HepG2 (cell line): Measurements from ENCODE around the gene NOTUM. TPM values are rescaled to one million over a fixed set of nuclear protein-coding genes. Genes with fewer than 3 reads are reported as not detected.

Experiments used
- CTCF ChIP-seq: sonication (generic); formaldehyde crosslinking; IDR thresholded peaks from 2 replicates; pipeline ENCODE4 v1.5.0; 2020; ENCODE audit warnings: mild to moderate bottlenecking, missing genetic modification reagents, moderate library complexity
- DMTF1 ChIP-seq: sonication (generic); formaldehyde crosslinking; IDR thresholded peaks from 2 replicates; pipeline ENCODE4 v1.4.0; 2020; ENCODE audit warnings: mild to moderate bottlenecking, missing genetic modification reagents
- ESRRA ChIP-seq: sonication (generic); formaldehyde crosslinking; IDR thresholded peaks from 2 replicates; pipeline ENCODE4 v1.5.1; 2020; ENCODE audit warnings: mild to moderate bottlenecking, low read depth, missing genetic modification reagents
- FOXK2 ChIP-seq: fragments of 450-650 bp; IDR thresholded peaks from 2 replicates; pipeline ENCODE4 v1.6.1; 2016
- IKZF4 ChIP-seq: sonication (generic); formaldehyde crosslinking; IDR thresholded peaks from 2 replicates; pipeline ENCODE4 v1.5.1; 2020; ENCODE audit warnings: borderline replicate concordance, mild to moderate bottlenecking, low read depth, missing genetic modification reagents; ENCODE audit errors: not compliant biosample characterization
- MBD4 ChIP-seq: IDR thresholded peaks from 2 replicates; pipeline ENCODE4 v1.6.1; 2012; ENCODE audit warnings: low read length, inconsistent platforms, borderline replicate concordance
- MTF1 ChIP-seq: sonication (generic); formaldehyde crosslinking; IDR thresholded peaks from 2 replicates; pipeline ENCODE4 v1.5.0; 2020; ENCODE audit warnings: missing genetic modification reagents
- MXD4 ChIP-seq: IDR thresholded peaks from 2 replicates; pipeline ENCODE4 v1.6.1; 2016; ENCODE audit warnings: mild to moderate bottlenecking, missing biosample characterization, missing genetic modification reagents
- PAF1 ChIP-seq: IDR thresholded peaks from 2 replicates; pipeline ENCODE4 v1.6.1; 2016; ENCODE audit warnings: missing genetic modification reagents, missing compliant biosample characterization
- RORA ChIP-seq: sonication (generic); formaldehyde crosslinking; IDR thresholded peaks from 2 replicates; pipeline ENCODE4 v1.5.0; 2020; ENCODE audit warnings: mild to moderate bottlenecking, missing genetic modification reagents, moderate library complexity
- SP2 ChIP-seq: sonication (generic); formaldehyde crosslinking; IDR thresholded peaks from 2 replicates; pipeline ENCODE4 v1.5.1; 2020; ENCODE audit warnings: mild to moderate bottlenecking, missing genetic modification reagents
- TGIF2 ChIP-seq: IDR thresholded peaks from 2 replicates; pipeline ENCODE4 v1.6.1; 2016; ENCODE audit warnings: control low read depth, missing compliant biosample characterization
- ZFP82 ChIP-seq: sonication (generic); formaldehyde crosslinking; IDR thresholded peaks from 2 replicates; pipeline ENCODE4 v1.5.1; 2020; ENCODE audit warnings: mild to moderate bottlenecking, missing genetic modification reagents, borderline replicate concordance
- ZNF121 ChIP-seq: sonication (generic); formaldehyde crosslinking; IDR thresholded peaks from 2 replicates; pipeline ENCODE4 v1.5.0; 2020; ENCODE audit warnings: mild to moderate bottlenecking, missing genetic modification reagents
- ZNF44 ChIP-seq: sonication (generic); formaldehyde crosslinking; IDR thresholded peaks from 2 replicates; pipeline ENCODE4 v1.5.1; 2020; ENCODE audit warnings: mild to moderate bottlenecking, missing genetic modification reagents
- ZNF709 ChIP-seq: sonication (generic); formaldehyde crosslinking; IDR thresholded peaks from 2 replicates; pipeline ENCODE4 v1.5.0; 2020; ENCODE audit warnings: mild to moderate bottlenecking, missing genetic modification reagents
- polyA plus RNA-seq, 8 experiments: library from polyadenylated mRNA; depleted of rRNA in 3 of 8; stranded (reverse) in 7 of 8; unstranded in 1 of 8; fragments of >200 nt; fragmentation: Illumina TruSeq in 4 of 8; extraction: Trizol in 4 of 8; gene quantifications; 2 replicates each; pipeline versions ENCODE4 v1.2.1 to v1.2.3, GENCODE V29; 2011 to 2016; ENCODE audit warnings: low read depth in 4 of 8, missing spikeins in 1 of 8, mixed read lengths in 1 of 8; ENCODE audit not compliant: insufficient read depth in 1 of 8
- total RNA-seq, 5 experiments: library from RNA; depleted of rRNA; stranded (reverse); fragments of >200 nt; fragmentation: Illumina TruSeq; extraction: Trizol; gene quantifications; 2 replicates each; pipeline ENCODE4 v1.2.3, GENCODE V29; 2016; ENCODE audit warnings: low read depth in 1 of 5
- TF ChIP-seq, protein P1 (sequence below): conservative IDR thresholded peaks from 2 replicates; pipeline ENCODE4 v1.6.1; 2018; ENCODE audit warnings: missing genetic modification reagents
- TF ChIP-seq, protein P2 (sequence below): sonication (generic); formaldehyde crosslinking; IDR thresholded peaks from 2 replicates; pipeline ENCODE4 v1.4.0; 2020; ENCODE audit warnings: missing genetic modification reagents
- TF ChIP-seq, protein P3 (sequence below): IDR thresholded peaks from 2 replicates; pipeline ENCODE4 v1.6.1; 2012; ENCODE audit warnings: low read length, improper control_type of control experiment

NOTUM gene
- total and polyA plus RNA-seq, 2 of the 13 experiments (the other 11 are each of a cell fraction or from before 2014, with no cell fraction given), result 150 to 160 TPM

DNA sequence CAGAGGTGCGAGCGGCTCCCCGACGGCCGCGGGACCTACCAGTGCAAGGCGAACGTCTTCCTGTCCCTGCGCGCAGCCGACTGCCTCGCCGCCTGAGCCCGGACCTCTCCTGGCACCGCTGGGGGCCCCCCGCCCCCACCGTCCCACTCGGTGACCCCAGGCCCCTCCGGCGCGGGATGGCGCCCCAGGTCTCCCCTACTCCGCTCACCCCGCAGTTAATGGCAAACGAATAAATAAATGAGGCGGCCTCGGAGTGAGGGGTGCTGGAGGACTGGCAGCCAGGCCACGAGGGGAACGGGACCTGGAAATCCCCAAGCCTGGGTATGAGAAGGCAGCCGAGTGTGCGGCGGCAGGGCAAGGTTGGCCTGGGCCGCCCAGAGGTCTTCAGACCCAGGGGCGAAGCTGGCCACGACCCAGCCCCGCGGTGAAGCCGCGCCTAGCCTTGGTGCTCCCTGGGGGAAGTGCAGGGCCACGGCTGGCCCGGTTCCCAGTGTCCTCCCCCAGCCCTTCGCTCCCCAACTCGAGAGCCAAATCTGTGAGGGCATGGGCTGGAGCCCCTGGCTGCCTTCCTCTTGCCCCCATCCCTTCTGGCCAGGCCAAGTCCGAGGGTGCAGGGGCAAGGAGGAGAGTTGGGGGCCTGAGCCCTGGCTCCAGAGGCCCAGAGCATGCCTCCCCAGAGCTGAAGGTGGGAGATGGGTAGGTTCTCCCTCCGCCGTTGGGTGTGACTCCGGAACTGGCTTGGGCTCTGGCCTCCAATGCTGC, 58.2 kb downstream of the NOTUM start (continued):
- TF ChIP-seq, protein P1, sequence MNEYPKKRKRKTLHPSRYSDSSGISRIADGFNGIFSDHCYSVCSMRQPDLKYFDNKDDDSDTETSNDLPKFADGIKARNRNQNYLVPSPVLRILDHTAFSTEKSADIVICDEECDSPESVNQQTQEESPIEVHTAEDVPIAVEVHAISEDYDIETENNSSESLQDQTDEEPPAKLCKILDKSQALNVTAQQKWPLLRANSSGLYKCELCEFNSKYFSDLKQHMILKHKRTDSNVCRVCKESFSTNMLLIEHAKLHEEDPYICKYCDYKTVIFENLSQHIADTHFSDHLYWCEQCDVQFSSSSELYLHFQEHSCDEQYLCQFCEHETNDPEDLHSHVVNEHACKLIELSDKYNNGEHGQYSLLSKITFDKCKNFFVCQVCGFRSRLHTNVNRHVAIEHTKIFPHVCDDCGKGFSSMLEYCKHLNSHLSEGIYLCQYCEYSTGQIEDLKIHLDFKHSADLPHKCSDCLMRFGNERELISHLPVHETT (CRISPR knock-in tag), result no peak
- TF ChIP-seq ZNF121, result 0 out of 2 replicates have a peak, but pooled peaks have one; percentile 5
- 0 out of 2 replicates have a peak, but pooled peaks have one; percentile 42 for TF ChIP-seq ESRRA
- no peak for TF ChIP-seq MXD4 (CRISPR knock-in tag)
- TF ChIP-seq SP2 (CRISPR knock-in tag), result no peak
- peak; percentile 94; the same call in 1 of the 2 replicates for TF ChIP-seq PAF1 (CRISPR knock-in tag)
- TF ChIP-seq RORA (CRISPR knock-in tag), result no peak
- TF ChIP-seq DMTF1 (CRISPR knock-in tag), result no peak
- TF ChIP-seq ZFP82 (CRISPR knock-in tag), result no peak
- no peak for TF ChIP-seq CTCF (CRISPR knock-in tag)
- TF ChIP-seq ZNF44 (CRISPR knock-in tag), result no peak
- TF ChIP-seq ZNF709 (CRISPR knock-in tag), result no peak; the same call in 1 of the 2 replicates
- TF ChIP-seq FOXK2, result no peak
- TF ChIP-seq TGIF2 (CRISPR knock-in tag), result no peak; the same call in 1 of the 2 replicates
- TF ChIP-seq, protein P2, sequence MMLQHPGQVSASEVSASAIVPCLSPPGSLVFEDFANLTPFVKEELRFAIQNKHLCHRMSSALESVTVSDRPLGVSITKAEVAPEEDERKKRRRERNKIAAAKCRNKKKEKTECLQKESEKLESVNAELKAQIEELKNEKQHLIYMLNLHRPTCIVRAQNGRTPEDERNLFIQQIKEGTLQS (CRISPR knock-in tag), result no peak; the same call in 1 of the 2 replicates
- no peak for TF ChIP-seq IKZF4 (CRISPR knock-in tag)
- no peak for TF ChIP-seq MTF1 (CRISPR knock-in tag)
- TF ChIP-seq, protein P3, sequence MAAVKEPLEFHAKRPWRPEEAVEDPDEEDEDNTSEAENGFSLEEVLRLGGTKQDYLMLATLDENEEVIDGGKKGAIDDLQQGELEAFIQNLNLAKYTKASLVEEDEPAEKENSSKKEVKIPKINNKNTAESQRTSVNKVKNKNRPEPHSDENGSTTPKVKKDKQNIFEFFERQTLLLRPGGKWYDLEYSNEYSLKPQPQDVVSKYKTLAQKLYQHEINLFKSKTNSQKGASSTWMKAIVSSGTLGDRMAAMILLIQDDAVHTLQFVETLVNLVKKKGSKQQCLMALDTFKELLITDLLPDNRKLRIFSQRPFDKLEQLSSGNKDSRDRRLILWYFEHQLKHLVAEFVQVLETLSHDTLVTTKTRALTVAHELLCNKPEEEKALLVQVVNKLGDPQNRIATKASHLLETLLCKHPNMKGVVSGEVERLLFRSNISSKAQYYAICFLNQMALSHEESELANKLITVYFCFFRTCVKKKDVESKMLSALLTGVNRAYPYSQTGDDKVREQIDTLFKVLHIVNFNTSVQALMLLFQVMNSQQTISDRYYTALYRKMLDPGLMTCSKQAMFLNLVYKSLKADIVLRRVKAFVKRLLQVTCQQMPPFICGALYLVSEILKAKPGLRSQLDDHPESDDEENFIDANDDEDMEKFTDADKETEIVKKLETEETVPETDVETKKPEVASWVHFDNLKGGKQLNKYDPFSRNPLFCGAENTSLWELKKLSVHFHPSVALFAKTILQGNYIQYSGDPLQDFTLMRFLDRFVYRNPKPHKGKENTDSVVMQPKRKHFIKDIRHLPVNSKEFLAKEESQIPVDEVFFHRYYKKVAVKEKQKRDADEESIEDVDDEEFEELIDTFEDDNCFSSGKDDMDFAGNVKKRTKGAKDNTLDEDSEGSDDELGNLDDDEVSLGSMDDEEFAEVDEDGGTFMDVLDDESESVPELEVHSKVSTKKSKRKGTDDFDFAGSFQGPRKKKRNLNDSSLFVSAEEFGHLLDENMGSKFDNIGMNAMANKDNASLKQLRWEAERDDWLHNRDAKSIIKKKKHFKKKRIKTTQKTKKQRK, result no peak
- TF ChIP-seq MBD4, result no peak
